NT2/D1 (cell line): ENCODE results near the gene GRIK1.

Source experiments
- DNase-seq: peaks from one replicate; pipeline ENCODE4 v3.0.0-alpha.2; 2011; ENCODE audit warnings: low read depth, low spot score
- H3K27me3 ChIP-seq: 2 replicates; pipeline ENCODE4 v1.6.0; 2011; ENCODE audit warnings: mild to moderate bottlenecking; ENCODE audit not compliant: insufficient read length, insufficient read depth
- H3K36me3 ChIP-seq: 2 replicates; pipeline ENCODE4 v1.6.1; 2011; ENCODE audit warnings: mild to moderate bottlenecking, low read length, mixed read lengths; ENCODE audit not compliant: insufficient read depth, insufficient read length
- H3K4me1 ChIP-seq: 2 replicates; pipeline ENCODE4 v1.5.1; 2011; ENCODE audit not compliant: insufficient read depth, insufficient read length
- H3K4me3 ChIP-seq: 2 replicates; pipeline ENCODE4 v1.5.1; 2011; ENCODE audit warnings: low read depth; ENCODE audit not compliant: insufficient read length
- H3K9ac ChIP-seq: 2 replicates; pipeline ENCODE4 v1.6.0; 2011; ENCODE audit warnings: low read depth; ENCODE audit not compliant: insufficient read length
- H3K9me3 ChIP-seq: 2 replicates; pipeline ENCODE4 v1.5.1; 2011; ENCODE audit warnings: mild to moderate bottlenecking, low read length; ENCODE audit not compliant: insufficient read depth
- SUZ12 ChIP-seq: IDR thresholded peaks from 2 replicates; pipeline ENCODE4 v1.6.1; 2011; ENCODE audit not compliant: insufficient read length, insufficient read depth; ENCODE audit errors: extremely low read depth
- YY1 ChIP-seq: IDR thresholded peaks from 2 replicates; pipeline ENCODE4 v1.6.1; 2011; ENCODE audit not compliant: insufficient read length, insufficient read depth
- ZNF274 ChIP-seq: IDR thresholded peaks from 2 replicates; pipeline ENCODE4 v1.6.1; 2011; ENCODE audit warnings: mild to moderate bottlenecking, low read depth, low read length

The GRIK1 gene

GRCh38 chr21:29885491-29885890, 54.3 kb downstream of the GRIK1 start:
- H3K27me3 ChIP-seq, result no peaks in the 10 kb centered on the region
- H3K4me1 ChIP-seq, result no peaks in the 10 kb centered on the region
- no peak for DNase-seq
- H3K9me3 ChIP-seq, result no peaks in the 10 kb centered on the region
- TF ChIP-seq YY1, result no peak
- no peak for TF ChIP-seq ZNF274
- TF ChIP-seq SUZ12, result no peak
- no peak overlapping the region for H3K4me3 ChIP-seq
- no peak overlapping the region for H3K9ac ChIP-seq
- H3K36me3 ChIP-seq, result no peaks in the 10 kb centered on the region

- Histone ChIP-seq H3K27me3 (no peaks in the 10 kb centered on the region), H3K9me3 (no peaks in the 10 kb centered on the region), H3K4me1 (no peaks in the 10 kb centered on the region), H3K36me3 (no peaks in the 10 kb centered on the region), H3K4me3 (no peak overlapping the region), H3K9ac (no peak overlapping the region)
- no peak for TF ChIP-seq YY1
- no peak for TF ChIP-seq SUZ12
- no peak for TF ChIP-seq ZNF274
- DNase-seq, result no peak
Observed at GRCh38 chr21:29875873-29876272, 63.9 kb downstream of the GRIK1 start.

DNA sequence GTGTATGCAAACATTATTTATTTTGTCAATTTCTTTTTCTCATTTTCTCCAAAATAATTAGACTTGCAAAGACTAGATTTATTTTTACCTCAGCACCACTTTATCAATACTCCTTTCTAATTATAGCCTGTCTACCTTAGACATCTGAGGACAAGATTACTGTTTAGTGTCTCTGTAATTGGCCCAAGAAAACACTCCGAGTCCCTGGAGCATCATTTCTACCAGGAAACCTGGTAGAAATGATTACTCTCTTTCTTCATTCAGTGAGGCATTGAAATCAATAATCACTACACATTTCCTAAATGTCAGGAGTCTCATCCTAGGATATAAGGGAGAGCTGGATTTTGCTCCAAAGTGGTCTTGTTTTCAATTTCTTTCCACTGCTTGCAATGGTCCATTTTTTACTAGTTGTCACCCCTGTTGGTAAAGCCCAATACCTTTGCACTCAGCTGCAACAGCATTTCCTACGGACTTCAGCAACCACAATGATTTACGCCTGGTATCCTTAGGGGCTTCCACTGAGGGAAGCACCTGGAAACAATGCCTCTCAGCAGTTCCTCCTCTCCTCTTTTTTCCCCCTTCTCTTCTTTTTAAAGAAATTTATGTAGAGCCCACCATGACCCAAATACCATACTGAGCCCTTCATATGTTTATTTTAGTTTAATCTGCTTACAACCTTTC, 64.6 kb downstream of the GRIK1 start:
- H3K9ac ChIP-seq, result no peak overlapping the region
- no peak for DNase-seq
- H3K9me3 ChIP-seq, result no peaks in the 10 kb centered on the region
- TF ChIP-seq SUZ12 (no peak), ZNF274 (no peak), YY1 (no peak)
- no peaks in the 10 kb centered on the region for H3K27me3 ChIP-seq
- H3K4me1 ChIP-seq, result no peaks in the 10 kb centered on the region
- no peak overlapping the region for H3K4me3 ChIP-seq
- H3K36me3 ChIP-seq, result no peaks in the 10 kb centered on the region

GRCh38 chr21:29873908-29874307, 65.9 kb downstream of the GRIK1 start:
- Histone ChIP-seq H3K9ac (no peak overlapping the region), H3K4me3 (no peak overlapping the region), H3K36me3 (no peaks in the 10 kb centered on the region), H3K27me3 (no peaks in the 10 kb centered on the region), H3K9me3 (no peaks in the 10 kb centered on the region), H3K4me1 (no peaks in the 10 kb centered on the region)
- TF ChIP-seq ZNF274, result no peak
- TF ChIP-seq SUZ12, result no peak
- no peak for TF ChIP-seq YY1
- DNase-seq, result no peak

DNA sequence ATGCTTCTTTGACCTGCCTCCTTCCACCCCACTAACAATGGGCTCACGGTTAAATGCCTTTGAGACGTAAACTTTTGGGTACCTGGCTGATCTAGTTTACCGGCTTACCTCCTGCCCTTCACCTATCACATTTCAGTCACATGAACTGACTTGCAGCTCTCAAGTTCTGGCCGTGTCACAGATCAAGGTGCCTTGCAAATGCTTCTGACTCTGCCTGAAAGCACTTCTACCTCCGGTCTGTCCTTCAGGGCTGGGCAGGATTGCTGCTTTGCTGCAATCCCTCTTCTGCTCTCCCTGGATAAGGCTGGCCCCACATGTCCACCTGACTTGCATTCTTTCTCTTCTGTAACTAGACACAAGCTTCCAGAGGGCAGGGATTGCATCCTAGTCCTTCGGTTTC, 69.0 kb downstream of the GRIK1 start:
- Histone ChIP-seq H3K9me3 (no peaks in the 10 kb centered on the region), H3K4me1 (no peaks in the 10 kb centered on the region), H3K9ac (no peak overlapping the region), H3K4me3 (no peak overlapping the region), H3K36me3 (no peaks in the 10 kb centered on the region), H3K27me3 (no peaks in the 10 kb centered on the region)
- TF ChIP-seq YY1 (no peak), ZNF274 (no peak), SUZ12 (no peak)
- DNase-seq, result no peak

GRCh38 chr21:29867796-29868195, 72.0 kb downstream of the GRIK1 start:
- Histone ChIP-seq H3K9ac (no peak overlapping the region), H3K4me1 (no peaks in the 10 kb centered on the region), H3K4me3 (no peak overlapping the region), H3K27me3 (no peaks in the 10 kb centered on the region), H3K9me3 (no peaks in the 10 kb centered on the region), H3K36me3 (no peaks in the 10 kb centered on the region)
- DNase-seq, result no peak
- TF ChIP-seq SUZ12, result no peak
- TF ChIP-seq YY1, result no peak
- TF ChIP-seq ZNF274, result no peak

- Histone ChIP-seq H3K4me3 (no peak overlapping the region), H3K27me3 (no peaks in the 10 kb centered on the region), H3K36me3 (no peaks in the 10 kb centered on the region), H3K4me1 (no peaks in the 10 kb centered on the region), H3K9ac (no peak overlapping the region), H3K9me3 (no peaks in the 10 kb centered on the region)
- no peak for DNase-seq
- TF ChIP-seq YY1 (no peak), SUZ12 (no peak), ZNF274 (no peak)
Observed at GRCh38 chr21:29860346-29860745, 79.5 kb downstream of the GRIK1 start.

GRCh38 chr21:29857150-29857549, 82.6 kb downstream of the GRIK1 start:
- H3K4me1 ChIP-seq, result no peaks in the 10 kb centered on the region
- no peaks in the 10 kb centered on the region for H3K36me3 ChIP-seq
- TF ChIP-seq ZNF274, result no peak
- TF ChIP-seq YY1, result no peak
- no peak overlapping the region for H3K9ac ChIP-seq
- H3K4me3 ChIP-seq, result no peak overlapping the region
- no peak for DNase-seq
- no peaks in the 10 kb centered on the region for H3K9me3 ChIP-seq
- H3K27me3 ChIP-seq, result no peaks in the 10 kb centered on the region
